AG10803 (cell line): ENCODE results near the gene MAP3K12.
A peak's percentile ranks its signal among the peaks of the same experiment; 100 is the strongest.

ENCODE experiments used
- DNase-seq: peaks from one replicate; pipeline ENCODE4 v3.0.0; 2010; ENCODE audit warnings: low read depth
- H3K4me3 ChIP-seq: 2 replicates; pipeline ENCODE4 v1.5.1; 2011; ENCODE audit warnings: mild to moderate bottlenecking, low read length, control low read depth
- TF ChIP-seq, protein P1 (sequence below): conservative IDR thresholded peaks from 2 replicates; pipeline ENCODE4 v1.5.1; 2011; ENCODE audit warnings: mild to moderate bottlenecking, low read length, control low read depth, inconsistent platforms

Gene MAP3K12

DNA sequence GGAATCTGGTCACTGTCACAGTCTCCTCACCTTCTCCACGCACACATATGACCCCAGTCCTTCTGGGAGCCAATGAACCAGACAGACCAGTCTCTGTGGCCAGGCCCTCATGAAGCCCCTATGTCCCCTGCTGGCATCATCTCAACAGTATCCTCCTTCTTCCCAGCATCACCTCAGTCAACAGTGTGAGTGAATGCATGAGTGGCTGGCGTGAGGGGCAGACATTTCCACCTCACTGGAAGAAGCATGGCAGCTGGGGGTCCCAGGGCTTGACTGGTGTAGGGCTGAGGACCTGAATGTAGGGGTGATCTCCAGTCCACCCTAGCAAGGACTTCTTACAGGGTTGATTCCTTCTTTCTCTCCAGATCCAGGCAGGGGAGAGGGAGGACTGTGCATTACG, 1.8 kb downstream of the MAP3K12 start:
- no peak for DNase-seq
- TF ChIP-seq, protein P1, sequence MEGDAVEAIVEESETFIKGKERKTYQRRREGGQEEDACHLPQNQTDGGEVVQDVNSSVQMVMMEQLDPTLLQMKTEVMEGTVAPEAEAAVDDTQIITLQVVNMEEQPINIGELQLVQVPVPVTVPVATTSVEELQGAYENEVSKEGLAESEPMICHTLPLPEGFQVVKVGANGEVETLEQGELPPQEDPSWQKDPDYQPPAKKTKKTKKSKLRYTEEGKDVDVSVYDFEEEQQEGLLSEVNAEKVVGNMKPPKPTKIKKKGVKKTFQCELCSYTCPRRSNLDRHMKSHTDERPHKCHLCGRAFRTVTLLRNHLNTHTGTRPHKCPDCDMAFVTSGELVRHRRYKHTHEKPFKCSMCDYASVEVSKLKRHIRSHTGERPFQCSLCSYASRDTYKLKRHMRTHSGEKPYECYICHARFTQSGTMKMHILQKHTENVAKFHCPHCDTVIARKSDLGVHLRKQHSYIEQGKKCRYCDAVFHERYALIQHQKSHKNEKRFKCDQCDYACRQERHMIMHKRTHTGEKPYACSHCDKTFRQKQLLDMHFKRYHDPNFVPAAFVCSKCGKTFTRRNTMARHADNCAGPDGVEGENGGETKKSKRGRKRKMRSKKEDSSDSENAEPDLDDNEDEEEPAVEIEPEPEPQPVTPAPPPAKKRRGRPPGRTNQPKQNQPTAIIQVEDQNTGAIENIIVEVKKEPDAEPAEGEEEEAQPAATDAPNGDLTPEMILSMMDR, result no peak
- no peak overlapping the region; the same call in 1 of the 2 replicates for H3K4me3 ChIP-seq

DNA sequence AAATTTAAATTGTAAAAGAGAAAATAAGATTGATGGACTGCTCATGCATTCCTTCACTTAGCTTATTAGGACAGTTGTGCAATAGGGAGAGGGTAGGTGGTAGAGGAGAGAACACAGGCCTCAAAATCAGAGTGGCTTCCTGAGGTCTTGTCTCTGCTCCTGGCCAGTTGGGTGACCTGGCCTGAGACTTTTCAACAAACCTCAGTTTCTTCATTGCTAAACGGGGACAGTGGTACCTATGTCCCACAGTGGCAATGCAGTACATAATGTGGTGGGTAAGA, 2.6 kb downstream of the MAP3K12 start:
- TF ChIP-seq, protein P1, result no peak
- H3K4me3 ChIP-seq, result peak overlapping the region; percentile 26
- DNase-seq, result no peak

DNA sequence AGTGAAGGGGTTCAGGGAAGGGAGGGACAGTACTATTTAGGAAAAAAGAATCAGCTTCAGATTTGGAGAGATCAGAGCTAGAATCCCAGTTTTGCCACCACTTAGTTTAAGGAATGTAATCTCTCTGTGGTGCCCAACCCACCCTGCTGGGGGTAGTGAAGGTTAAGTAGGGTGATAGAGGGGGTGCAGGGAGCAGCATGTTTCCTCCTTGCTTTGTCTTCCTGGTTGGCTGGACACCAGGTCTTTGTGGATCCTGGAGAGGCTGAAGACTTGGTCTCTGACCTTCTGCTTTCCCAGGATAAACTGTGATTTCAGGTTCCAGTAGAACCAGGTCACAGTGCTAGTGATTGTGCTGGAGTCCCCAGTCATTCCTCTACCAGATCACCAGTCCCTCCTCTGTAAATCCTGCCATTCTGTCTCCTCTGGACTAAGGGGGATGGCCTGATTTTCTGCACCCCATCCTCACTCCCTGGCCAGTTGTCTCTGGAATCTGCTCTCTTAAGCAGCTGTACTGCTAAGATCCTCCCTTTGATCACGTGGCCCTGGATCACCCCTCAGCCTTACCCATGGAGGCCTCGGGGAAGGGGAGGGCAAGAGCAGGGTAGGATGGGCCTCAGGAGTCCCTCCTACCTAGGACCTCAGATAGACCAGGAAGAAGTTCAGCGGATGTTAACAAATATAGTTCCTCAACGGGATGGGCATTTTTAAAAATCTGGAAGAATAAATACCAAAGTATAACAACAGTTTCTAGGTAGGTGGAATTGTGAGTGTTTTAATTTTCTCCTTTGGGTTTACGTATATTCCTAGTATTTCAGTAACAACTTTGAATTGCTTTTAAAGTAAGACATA, 3.1 kb downstream of the MAP3K12 start:
- TF ChIP-seq, protein P1, result no peak
- H3K4me3 ChIP-seq, result peak overlapping the region; percentile 26
- peak; percentile 76 for DNase-seq

DNA sequence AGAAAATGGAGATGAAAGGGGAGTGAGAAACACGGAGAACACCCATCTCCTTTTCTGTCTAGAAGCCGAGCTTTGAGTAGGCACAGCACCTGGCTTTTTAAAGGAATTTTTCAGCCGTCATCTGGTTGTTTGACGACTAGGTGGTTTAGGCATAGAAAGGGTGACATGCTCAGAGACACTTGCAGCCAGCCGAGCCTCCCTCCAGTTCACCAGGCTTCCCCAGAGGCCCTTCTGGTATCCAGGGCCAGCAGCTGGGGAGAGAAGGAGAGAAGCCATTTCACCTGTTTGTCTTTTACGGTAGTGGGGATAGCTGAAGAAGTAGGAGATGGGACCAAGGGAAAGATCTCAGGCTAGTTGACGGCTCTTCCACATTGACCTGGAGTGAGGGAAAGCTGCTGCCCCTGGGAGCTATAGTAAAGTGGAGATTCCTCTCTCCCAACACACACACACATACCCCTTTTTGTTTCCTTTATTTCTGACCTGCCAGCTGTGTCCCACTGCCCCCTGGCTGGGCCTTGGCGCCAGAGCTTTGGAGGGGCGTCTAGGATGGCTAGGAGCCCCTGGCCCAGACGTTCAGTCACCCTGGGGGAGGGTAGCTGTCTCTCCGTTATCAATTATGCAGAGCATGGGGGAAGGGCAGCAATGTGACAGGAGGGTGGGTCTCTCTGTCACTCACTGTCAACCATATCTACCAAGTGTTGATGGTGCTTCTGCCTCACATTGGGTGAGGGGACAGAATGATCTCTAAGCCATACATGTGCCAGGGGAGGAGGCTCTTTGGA, 5.5 kb downstream of the MAP3K12 start:
- peak overlapping the region; percentile 67 for H3K4me3 ChIP-seq
- no peak for DNase-seq
- TF ChIP-seq, protein P1, result no peak

DNA sequence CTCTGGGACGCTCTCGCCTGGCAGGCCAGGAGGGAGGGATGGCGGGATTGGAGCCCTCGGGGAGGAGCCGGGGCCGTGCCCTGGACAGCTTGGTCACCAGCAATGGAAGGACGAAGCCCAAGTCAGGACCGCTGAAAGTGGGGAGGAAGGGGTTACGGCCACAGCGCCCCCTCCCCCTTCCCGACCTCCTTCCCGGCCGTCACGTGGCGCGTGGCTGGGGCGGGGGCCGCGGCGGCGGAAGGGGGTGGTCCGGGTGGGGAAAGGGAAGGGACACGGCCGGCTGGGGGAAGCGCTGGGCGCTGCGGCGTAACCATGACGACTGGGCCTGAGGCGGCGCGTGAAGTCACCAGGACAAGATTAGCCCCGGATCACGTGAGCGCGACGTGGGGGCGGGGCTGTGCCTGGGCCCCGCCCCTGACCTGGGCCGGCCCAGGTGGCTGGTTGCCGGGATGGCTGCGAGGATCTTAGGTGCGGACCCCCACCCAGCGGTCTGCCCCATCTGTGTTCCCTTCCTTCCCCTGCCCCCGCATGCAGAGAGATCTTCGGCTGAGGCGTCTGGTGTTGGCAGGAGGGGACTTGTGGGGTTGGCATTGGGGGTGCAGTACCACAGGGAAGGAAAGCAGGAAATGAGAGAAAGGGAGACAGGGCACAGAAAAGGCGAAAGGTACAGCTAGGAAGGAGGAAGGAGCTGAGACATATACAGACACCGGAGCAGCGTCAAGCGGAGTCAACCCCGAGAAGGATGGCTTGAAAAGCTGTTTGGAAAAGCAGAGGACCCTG, 6.2 kb downstream of the MAP3K12 start:
- peak overlapping the region; percentile 67 for H3K4me3 ChIP-seq
- DNase-seq, result peak; percentile 82
- TF ChIP-seq, protein P1, result no peak

DNA sequence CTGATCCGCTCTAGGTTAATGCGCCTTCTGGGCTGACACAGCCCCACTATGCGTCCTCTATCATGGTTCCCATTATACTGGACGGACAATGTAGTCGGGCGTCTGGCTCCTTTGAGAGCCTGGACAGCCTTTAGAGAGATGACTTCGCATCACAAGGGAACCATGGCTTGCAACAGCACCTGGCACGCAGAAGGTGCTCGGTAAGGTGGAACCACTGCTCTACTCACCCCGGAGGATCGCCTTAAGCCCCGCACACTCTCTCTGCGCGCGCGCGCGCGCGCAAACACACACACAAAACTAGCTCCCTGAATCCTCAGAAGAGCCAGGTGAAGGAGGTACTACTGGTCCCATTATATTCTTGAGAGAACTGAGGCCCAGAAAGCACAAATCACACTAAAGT, 7.1 kb downstream of the MAP3K12 start:
- TF ChIP-seq, protein P1, result no peak
- DNase-seq, result no peak
- H3K4me3 ChIP-seq, result peak overlapping the region; percentile 67
